Measurements from ENCODE around the gene TMEM86A. TPM values are rescaled to one million over a fixed set of nuclear protein-coding genes. Genes with fewer than 3 reads are reported as not detected.
A peak's percentile ranks its signal among the peaks of the same experiment; 100 is the strongest.

Gene TMEM86A
- total and polyA plus RNA-seq, 7 donors, result 0.76 to 3.9 (median 2.4) TPM

DNA sequence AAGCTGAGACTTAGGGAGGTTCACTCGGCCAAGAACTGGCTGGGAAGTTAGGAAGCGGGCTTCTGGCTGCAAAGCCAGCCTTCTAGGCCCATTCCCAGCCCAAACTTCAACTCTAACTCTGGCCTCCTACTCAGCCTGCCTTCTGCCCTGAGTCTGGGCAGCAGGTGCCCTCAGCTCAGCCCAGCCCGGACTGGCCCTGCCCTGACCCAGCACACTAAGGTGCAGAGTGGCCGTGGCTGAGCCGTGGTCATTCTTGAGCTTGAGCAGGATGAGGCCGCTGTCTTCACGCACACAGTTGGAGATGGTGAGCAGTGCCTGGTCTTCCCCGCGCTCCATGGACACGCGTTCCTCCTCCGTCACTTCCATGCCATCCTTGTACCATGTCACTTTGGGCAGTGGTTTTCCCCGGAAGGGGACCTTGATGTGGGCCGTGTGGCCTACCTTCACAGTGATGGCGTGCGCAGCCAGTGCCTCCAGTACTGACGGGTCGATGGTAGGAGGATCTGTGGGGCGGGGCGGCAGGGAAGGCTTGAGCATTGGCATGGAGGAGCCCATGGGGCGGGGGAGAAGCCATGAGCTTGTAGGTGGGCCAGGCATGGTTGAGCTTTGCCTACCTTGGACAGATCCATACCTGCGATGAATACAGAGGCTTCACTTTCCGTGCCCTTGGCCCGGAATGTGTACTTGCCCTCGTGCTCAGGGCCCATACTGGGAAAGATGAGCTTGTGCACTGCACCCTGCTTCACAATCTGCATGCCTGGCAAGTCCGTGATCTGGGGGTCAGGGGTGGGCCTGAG lies 15.3 kb downstream of the TMEM86A start:
- H3K36me3 ChIP-seq (ENCODE audit: insufficient read depth in 1 of 2, low read depth in 1 of 2), result no peaks in the 10 kb centered on the region
- TF ChIP-seq, protein P1, sequence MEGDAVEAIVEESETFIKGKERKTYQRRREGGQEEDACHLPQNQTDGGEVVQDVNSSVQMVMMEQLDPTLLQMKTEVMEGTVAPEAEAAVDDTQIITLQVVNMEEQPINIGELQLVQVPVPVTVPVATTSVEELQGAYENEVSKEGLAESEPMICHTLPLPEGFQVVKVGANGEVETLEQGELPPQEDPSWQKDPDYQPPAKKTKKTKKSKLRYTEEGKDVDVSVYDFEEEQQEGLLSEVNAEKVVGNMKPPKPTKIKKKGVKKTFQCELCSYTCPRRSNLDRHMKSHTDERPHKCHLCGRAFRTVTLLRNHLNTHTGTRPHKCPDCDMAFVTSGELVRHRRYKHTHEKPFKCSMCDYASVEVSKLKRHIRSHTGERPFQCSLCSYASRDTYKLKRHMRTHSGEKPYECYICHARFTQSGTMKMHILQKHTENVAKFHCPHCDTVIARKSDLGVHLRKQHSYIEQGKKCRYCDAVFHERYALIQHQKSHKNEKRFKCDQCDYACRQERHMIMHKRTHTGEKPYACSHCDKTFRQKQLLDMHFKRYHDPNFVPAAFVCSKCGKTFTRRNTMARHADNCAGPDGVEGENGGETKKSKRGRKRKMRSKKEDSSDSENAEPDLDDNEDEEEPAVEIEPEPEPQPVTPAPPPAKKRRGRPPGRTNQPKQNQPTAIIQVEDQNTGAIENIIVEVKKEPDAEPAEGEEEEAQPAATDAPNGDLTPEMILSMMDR (IDR thresholded peaks at IDR 0.05), result no peak
- ATAC-seq (no peak), DNase-seq (no peak)
- 90 to 95% (median 92%) methylated on average over 26 of the region's 26 CpGs for WGBS, 3 donors
- no peaks in the 10 kb centered on the region for H3K9me3 ChIP-seq
- H3K4me1 ChIP-seq, result no peaks in the 10 kb centered on the region
- no peak overlapping the region for H3K27ac ChIP-seq
- no peaks in the 10 kb centered on the region for H3K27me3 ChIP-seq (ENCODE audit: insufficient read depth in 3 of 3, low read length in 2 of 3)
- intact Hi-C loops (cut with DNase I), result no loop called here
- no peak overlapping the region for H3K4me3 ChIP-seq

DNA sequence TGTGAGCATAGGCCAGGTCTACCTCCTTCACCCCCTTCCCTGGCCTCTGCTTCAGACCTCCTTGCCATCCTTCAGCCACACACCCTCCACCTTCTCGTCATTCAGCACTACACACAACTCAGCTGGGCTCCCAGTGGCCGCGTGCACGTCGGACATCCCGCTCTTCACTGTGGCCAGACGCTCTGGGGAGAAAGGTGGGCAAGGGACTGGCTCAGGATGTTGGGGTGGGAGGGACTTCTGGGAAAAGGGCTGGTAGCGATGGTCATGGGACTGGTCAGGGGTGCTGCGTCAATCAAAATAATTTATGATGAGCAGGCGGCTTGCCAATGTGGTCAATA lies 15.8 kb downstream of the TMEM86A start:
- TF ChIP-seq, protein P1 (IDR thresholded peaks at IDR 0.05), result no peak
- H3K9me3 ChIP-seq, result no peaks in the 10 kb centered on the region
- no peak for DNase-seq
- no peaks in the 10 kb centered on the region for H3K4me1 ChIP-seq
- intact Hi-C loops (cut with DNase I), result no loop called here
- WGBS, 3 donors, result 81 to 89% (median 84%) methylated on average over 10 of the region's 10 CpGs
- H3K36me3 ChIP-seq (ENCODE audit: insufficient read depth in 1 of 2, low read depth in 1 of 2), result no peaks in the 10 kb centered on the region
- no peaks in the 10 kb centered on the region for H3K27me3 ChIP-seq (ENCODE audit: insufficient read depth in 3 of 3, low read length in 2 of 3)
- no peak overlapping the region for H3K4me3 ChIP-seq
- ATAC-seq, result no peak
- H3K27ac ChIP-seq, result no peak overlapping the region

DNA sequence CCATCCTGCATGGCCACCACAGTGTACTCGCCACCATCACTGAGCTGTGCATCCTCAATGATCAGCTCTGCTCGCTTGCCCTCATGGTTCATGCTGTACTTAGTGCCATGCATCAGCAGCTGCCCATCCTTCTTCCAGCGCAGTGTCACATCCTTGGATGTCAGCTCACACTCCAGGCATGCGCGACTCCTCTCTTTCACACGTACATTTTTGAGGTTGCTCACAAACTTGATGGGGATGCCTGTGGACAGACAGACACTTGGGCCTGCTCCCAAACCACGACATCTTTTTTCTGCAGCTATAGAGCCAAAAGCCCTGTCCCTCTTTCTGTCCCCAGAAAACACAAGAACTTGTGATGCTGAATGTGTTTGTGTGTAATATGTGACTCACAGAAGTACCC lies 16.9 kb downstream of the TMEM86A start:
- Histone ChIP-seq H3K36me3 (ENCODE audit: insufficient read depth in 1 of 2, low read depth in 1 of 2) (no peaks in the 10 kb centered on the region), H3K4me3 (no peak overlapping the region), H3K4me1 (no peaks in the 10 kb centered on the region), H3K27ac (no peak overlapping the region), H3K9me3 (no peaks in the 10 kb centered on the region), H3K27me3 (ENCODE audit: insufficient read depth in 3 of 3, low read length in 2 of 3) (no peaks in the 10 kb centered on the region)
- ATAC-seq (no peak), DNase-seq (no peak)
- TF ChIP-seq, protein P1 (IDR thresholded peaks at IDR 0.05), result no peak
- intact Hi-C loops (cut with DNase I), result no loop called here
- WGBS, 3 donors, result 74 to 87% (median 75%) methylated on average over 7 of the region's 7 CpGs

GRCh38 chr11:18720091-18720807 lies 21.7 kb downstream of the TMEM86A start:
- no peak overlapping the region for H3K27ac ChIP-seq
- intact Hi-C loops (cut with DNase I), result no loop called here
- peak overlapping the region; percentile 69 for H3K4me3 ChIP-seq
- no peaks in the 10 kb centered on the region for H3K9me3 ChIP-seq
- TF ChIP-seq, protein P1 (IDR thresholded peaks at IDR 0.05), result no peak
- DNase-seq (peak in 1 of 2 donors; percentile 20), ATAC-seq (peak in 1 of 4 donors; percentile 27)
- H3K27me3 ChIP-seq (ENCODE audit: insufficient read depth in 3 of 3, low read length in 2 of 3), result no peaks in the 10 kb centered on the region
- WGBS, 3 donors, result 75 to 88% (median 75%) methylated on average over 5 of the region's 5 CpGs
- no peaks in the 10 kb centered on the region for H3K4me1 ChIP-seq
- H3K36me3 ChIP-seq (ENCODE audit: insufficient read depth in 1 of 2, low read depth in 1 of 2), result no peaks in the 10 kb centered on the region

Measured in psoas muscle (tissue), 8 donors.